GM21526 (cell line): Measurements from ENCODE around the gene JPT2.
"Not testable (repeated sequence)": the region's sequence is repeated elsewhere in the genome, so short reads cannot be mapped to it uniquely, and the experiment has no call there.

Source experiments
- ATAC-seq: cut with Tn5 transposase; IDR thresholded peaks from one replicate; pipeline ENCODE4 v1.9.1; 2021; ENCODE audit warnings: moderate library complexity; ENCODE audit not compliant: unreplicated experiment, low FRiP score

JPT2 gene

DNA sequence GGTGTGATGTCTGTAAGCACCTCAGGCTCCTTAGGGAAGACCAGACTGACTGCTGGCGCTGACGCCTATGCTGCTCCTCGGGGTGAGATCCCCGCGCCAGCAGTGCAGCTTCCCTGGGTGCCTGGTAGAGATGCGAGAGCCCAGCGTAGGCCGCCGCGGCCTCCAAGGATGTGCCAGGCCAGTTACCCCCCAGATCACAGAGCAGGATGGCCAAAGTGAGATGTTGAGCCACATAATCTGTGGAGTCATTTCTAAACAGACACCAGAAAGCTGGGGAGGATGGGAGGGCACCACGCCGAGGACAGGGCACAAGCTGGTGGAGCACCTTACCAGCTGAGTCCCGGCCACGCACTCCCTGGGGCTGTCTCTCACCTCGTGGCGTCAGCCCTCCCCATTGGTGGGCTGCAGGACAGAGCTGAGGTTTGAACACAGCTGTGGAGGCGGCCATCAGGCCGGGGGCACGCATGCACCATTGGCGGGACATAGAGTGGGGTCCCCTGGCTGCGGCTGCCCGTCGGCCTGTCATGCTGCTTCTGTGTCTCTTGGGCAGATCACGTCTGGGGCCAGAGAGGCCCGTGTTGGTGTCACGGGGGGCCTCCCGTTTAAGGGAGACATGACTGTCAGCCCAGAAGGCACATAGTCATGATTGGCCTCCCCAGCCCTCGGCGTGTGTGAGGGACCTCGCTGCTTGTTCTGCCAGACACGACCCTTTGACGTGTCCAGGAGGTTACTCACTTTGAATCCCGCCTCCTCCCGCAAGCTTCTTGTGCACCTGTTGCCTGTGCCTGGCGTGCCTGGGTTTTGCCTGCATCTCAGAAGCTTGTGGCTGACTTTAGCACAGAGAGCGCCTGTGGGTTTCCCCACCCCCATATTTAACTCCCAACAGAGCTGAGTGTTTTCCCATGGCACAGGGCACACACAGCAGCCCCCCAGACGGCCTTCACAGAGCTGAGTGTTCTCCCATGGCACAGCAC, 49.9 kb downstream of the JPT2 start:
- ATAC-seq, result no peak

DNA sequence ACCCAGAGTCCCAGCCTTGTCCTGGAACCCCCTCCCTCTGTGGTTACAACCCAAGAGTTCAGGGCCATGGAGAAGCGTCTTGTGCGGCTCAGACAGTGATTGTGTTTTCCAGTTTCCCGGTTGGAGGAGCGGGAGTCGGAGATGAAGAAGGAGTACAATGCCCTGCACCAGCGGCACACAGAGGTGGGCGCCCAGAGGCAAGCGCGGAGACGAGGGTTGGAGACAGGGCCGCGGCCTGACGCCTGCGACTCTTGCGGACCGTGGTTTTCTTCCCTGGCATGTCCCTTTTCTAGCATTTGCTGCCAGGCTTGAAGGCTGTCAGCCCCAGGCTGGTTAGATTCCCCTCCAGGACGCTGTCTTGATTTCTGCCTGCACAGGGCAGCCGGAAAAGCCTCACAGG, 50.9 kb downstream of the JPT2 start:
- no peak for ATAC-seq

DNA sequence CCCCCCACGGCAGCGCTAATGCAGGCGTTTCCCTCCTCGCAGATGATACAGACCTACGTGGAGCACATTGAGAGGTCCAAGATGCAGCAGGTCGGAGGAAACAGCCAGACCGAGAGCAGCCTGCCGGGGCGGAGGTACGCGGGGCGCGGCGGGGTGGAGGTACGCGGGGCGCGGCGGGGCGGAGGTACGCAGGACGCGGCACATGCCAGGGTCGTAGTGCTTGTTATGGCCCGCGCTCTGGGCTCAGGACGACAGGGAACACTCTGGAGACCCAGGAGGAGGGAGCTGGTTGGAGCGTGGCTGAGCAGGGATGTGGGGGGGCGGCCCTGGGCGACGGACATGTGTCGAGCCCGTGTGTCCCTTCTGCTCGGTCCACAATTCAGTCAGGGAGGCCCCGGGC, 51.4 kb downstream of the JPT2 start:
- ATAC-seq, result no peak

DNA sequence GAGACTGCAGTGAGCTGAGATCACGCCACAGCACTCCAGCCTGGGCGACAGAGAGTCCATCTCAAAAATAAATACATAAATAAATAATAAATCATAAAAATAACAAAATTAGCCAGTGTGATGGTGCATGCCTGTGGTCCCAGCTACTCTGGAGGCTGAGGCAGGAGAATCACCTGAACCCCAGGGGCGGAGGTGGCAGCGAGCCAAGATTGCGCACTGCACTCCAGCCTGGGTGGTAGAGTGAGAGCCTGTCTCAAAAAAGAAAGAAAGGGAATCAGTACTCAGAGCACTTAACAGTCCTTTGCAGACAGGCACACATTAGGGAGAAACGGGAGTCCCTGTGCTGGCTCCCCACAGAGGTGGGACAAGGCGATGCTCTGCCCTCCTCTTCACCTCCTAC, 53.0 kb downstream of the JPT2 start:
- no peak for ATAC-seq

DNA sequence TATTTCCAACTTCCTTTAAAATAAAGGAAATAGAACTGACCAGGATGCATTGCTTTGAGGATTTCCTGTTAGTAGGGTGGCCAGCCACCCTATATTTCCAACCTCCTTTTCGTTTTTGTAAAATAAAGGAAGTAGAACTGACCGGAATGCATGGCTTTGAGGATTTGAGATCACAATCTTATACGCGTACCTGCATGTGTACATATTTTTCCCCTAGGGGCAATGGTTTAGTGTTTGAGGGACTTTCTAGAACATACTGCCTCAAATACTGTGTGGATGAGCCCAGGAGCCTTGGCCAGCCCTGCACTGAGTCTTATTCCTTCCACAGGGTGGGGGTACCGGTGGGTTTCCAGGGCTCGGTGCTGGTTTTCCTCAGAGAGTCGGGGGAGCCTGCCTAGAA, 53.5 kb downstream of the JPT2 start:
- ATAC-seq, result no peak

GRCh38 chr16:1732071-1732470, 54.0 kb downstream of the JPT2 start:
- ATAC-seq, result no peak

DNA sequence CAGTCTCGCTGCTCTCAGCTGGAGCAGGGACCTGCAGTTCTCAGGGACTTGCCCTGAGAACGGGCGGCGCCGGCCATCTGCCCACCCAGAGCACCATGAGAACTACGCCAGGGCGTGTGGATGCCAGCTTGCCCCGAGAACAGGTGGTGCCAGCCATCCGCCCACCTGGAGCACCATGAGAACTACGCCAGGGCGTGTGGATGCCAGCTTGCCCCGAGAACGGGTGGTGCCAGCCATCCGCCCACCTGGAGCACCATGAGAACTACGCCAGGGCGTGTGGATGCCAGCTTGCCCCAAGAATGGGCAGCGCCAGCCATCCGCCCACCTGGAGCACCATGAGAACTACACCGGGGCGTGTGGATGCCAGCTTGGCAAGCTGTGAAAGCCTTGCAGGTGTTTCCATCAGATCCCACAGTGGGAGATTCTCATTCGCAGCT, 54.5 kb downstream of the JPT2 start:
- not testable (repeated sequence) for ATAC-seq

GRCh38 chr16:1734123-1734522, 56.0 kb downstream of the JPT2 start:
- ATAC-seq, result no peak

GRCh38 chr16:1734816-1735215, 56.7 kb downstream of the JPT2 start:
- ATAC-seq, result no peak

GRCh38 chr16:1740234-1740633, 62.2 kb downstream of the JPT2 start:
- no peak for ATAC-seq

GRCh38 chr16:1740781-1741490, 62.9 kb downstream of the JPT2 start:
- ATAC-seq, result no peak

- ATAC-seq, result no peak
Observed at GRCh38 chr16:1741553-1742165, 63.6 kb downstream of the JPT2 start.

- ATAC-seq, result no peak
Observed at GRCh38 chr16:1743376-1744337, 65.6 kb downstream of the JPT2 start.

DNA sequence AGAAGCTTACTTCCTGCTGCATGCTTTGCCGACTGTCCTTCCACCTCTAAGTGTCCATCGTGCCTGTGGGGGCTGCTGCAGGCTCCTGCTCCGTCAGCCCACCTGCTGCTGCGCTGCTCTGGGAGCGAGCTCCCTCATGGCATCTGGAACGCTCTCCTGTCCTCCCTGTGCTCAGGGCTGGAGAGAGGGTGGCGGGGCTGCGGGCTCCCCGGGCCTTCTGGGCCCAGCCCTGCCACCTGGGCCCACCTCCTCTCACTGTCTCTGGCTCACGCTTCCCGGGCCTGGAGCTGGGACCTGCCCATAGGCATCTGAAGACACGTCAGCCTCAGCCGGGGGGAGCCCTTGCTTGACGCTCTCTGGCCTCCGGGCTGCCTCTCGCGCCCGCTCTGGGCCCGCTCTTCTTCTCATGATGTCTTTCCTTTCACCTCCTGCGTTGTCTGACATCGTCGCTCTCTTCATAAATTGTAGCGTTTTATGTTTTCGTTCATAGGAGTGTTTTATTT, 66.3 kb downstream of the JPT2 start:
- no peak for ATAC-seq

GRCh38 chr16:1745181-1745899, 67.3 kb downstream of the JPT2 start:
- no peak for ATAC-seq

- ATAC-seq, result no peak
Observed at GRCh38 chr16:1745900-1746692, 68.0 kb downstream of the JPT2 start.

- ATAC-seq, result no peak
Observed at GRCh38 chr16:1746693-1747195, 68.7 kb downstream of the JPT2 start.

- no peak for ATAC-seq
Observed at GRCh38 chr16:1747934-1748333, 69.9 kb downstream of the JPT2 start.
